Heart left ventricle (tissue), 13 donors: ENCODE data around the gene RPS6KA2.

Experiments used
- CTCF ChIP-seq, 12 donors: fragments of 200-600 bp; sonication (generic) in 4 of 12; IDR thresholded peaks; one replicate each; pipeline versions ENCODE4 v1.5.0 to v1.8.0; 2018 to 2022; ENCODE audit warnings: antibody characterized with exemption in 12 of 12, mild to moderate bottlenecking in 5 of 12
- POLR2A ChIP-seq, 2 donors: fragments of 450-650 bp; IDR thresholded peaks; one replicate each; pipeline ENCODE4 v1.6.1; 2017; ENCODE audit warnings: antibody characterized with exemption in 2 of 2, mild to moderate bottlenecking in 2 of 2, moderate library complexity in 2 of 2
- donor health status: ischemic (EF 13 %, LVEDD 7.1; RV severe dilation, severe dysfunction).
- donor health status: DM: no; HTN: yes; CAD: no.
- donor health status: DM: no; HTN: no; CAD: no.
- donor health status: ischemic (EF 25% LVEDD 6.9; RV normal size, moderate dysfunction).
- donor health status: ischemic (EF 25% LVEDD 5.7; RV mildly dilated, moderate dysfunction).
- donor health status: ischemic (EF 35%, LVEDD 5.7; RV mildly dilated, moderate dysfunction).
- donor health status: nonischemic (EF 11% LVEDD 7.7; RV severe dilation, severe dysfunction).
- donor health status: DM: yes; HTN: yes; CAD: no.
- donor health status: PGD.
- donor health status: ischemic (EF 29% LVEDD 5.4; RV normal size, mild dysfunction).
- donor health status: nonischemic (EF 23%, LVEDD 6.1; RV moderate dilation, normal function).

- no peak for TF ChIP-seq POLR2A (IDR thresholded peaks at IDR 0.05)
- TF ChIP-seq CTCF (IDR thresholded peaks at IDR 0.05) = no peak
Observed at GRCh38 chr6:166580076-166581050, 46.7 kb downstream of the RPS6KA2 start.
